Endothelial cell of umbilical vein (primary cell): ENCODE data around the gene ASPSCR1. TPM values are rescaled to one million over a fixed set of nuclear protein-coding genes. Genes with fewer than 3 reads are reported as not detected.

Experiments used
- BruUV-seq: library from RNA; stranded (reverse); fragments of 400-500 nt; replicated peaks from 2 replicates; lab custom pipeline; 2021; lab: Mats Ljungman, UMichigan
- CTCF ChIA-PET: fragments of 300-600, 350-600 bp; sonication (Branson Sonifier 250); formaldehyde crosslinking; loops from one replicate; lab custom pipeline; 2021; ENCODE audit warnings: antibody characterized with exemption, inconsistent platforms; lab: Charles Lee
- POLR2A ChIA-PET: fragments of 300-600, 350-600 bp; sonication (Branson Sonifier 250); formaldehyde crosslinking; loops from one replicate; lab custom pipeline; 2021; ENCODE audit warnings: antibody characterized with exemption, inconsistent platforms; lab: Charles Lee
- DNase-seq: peaks from one replicate; pipeline ENCODE4 v3.0.0-alpha.2; 2011; ENCODE audit warnings: low read depth, low spot score
- FAIRE-seq: peaks from 2 replicates; lab custom pipeline; 2011; peaks lifted over from hg19 to GRCh38; lab: Jason Lieb, UNC
- H2AFZ ChIP-seq: 2 replicates; pipeline ENCODE4 v1.6.0; 2012; ENCODE audit warnings: low read depth, low read length, control low read depth, inconsistent platforms
- H3K27ac ChIP-seq: 2 replicates; pipeline ENCODE4 v1.5.1; 2011; ENCODE audit warnings: low read depth, mild to moderate bottlenecking, control low read depth, low read length, moderate library complexity; ENCODE audit not compliant: insufficient read depth
- H3K27me3 ChIP-seq, 2 experiments: 2 replicates each; pipeline versions ENCODE4 v1.6.0 to v1.6.1; 2011; ENCODE audit warnings: low read length in 2 of 2, mixed read lengths in 1 of 2; ENCODE audit not compliant: control insufficient read depth in 2 of 2, insufficient read depth in 2 of 2
- H3K36me3 ChIP-seq, 2 experiments: 2 replicates in 1 of 2; 3 replicates in 1 of 2; pipeline ENCODE4 v1.5.1; 2011; ENCODE audit warnings: low read length in 2 of 2, mild to moderate bottlenecking in 1 of 2, moderate library complexity in 1 of 2; ENCODE audit not compliant: control insufficient read depth in 2 of 2, insufficient read depth in 2 of 2; ENCODE audit errors: extremely low read depth in 1 of 2
- H3K4me1 ChIP-seq: 3 replicates; pipeline ENCODE4 v1.5.1; 2011; ENCODE audit warnings: mild to moderate bottlenecking, low read length; ENCODE audit not compliant: control insufficient read depth, insufficient read depth; ENCODE audit errors: extremely low read depth
- H3K4me2 ChIP-seq: 2 replicates; pipeline ENCODE4 v1.6.1; 2011; ENCODE audit warnings: low read length, control low read depth, mixed read lengths; ENCODE audit not compliant: insufficient read depth
- H3K4me3 ChIP-seq, 3 experiments: fragments of 200-600 bp in 1 of 3; sonication (generic), shearing (Covaris generic) in 1 of 3; replicated peaks in 1 of 3; 2 replicates each; pipeline ENCODE4 v1.5.1; 2011 to 2016; ENCODE audit warnings: control low read depth in 3 of 3, low read length in 3 of 3, mild to moderate bottlenecking in 2 of 3, inconsistent platforms in 1 of 3, low read depth in 1 of 3, moderate library complexity in 1 of 3; ENCODE audit not compliant: insufficient read depth in 1 of 3
- H3K79me2 ChIP-seq: 2 replicates; pipeline ENCODE4 v1.6.0; 2012; ENCODE audit warnings: low read length, inconsistent platforms; ENCODE audit not compliant: control insufficient read depth, insufficient read depth
- H3K9ac ChIP-seq: replicated peaks from 2 replicates; pipeline ENCODE3; 2011; ENCODE audit warnings: low read length, control low read depth; ENCODE audit not compliant: insufficient read depth; ENCODE audit errors: extremely low read depth
- H3K9me1 ChIP-seq: replicated peaks from 3 replicates; pipeline ENCODE4 v1.6.0; 2011; ENCODE audit warnings: mild to moderate bottlenecking, low read length; ENCODE audit not compliant: control insufficient read depth, insufficient read depth; ENCODE audit errors: extremely low read depth
- H3K9me3 ChIP-seq: replicated peaks from 2 replicates; pipeline ENCODE4 v1.5.1; 2012; ENCODE audit warnings: low read length, inconsistent platforms; ENCODE audit not compliant: control insufficient read depth, insufficient read depth
- H4K20me1 ChIP-seq: replicated peaks from 2 replicates; pipeline ENCODE3; 2011; ENCODE audit warnings: mild to moderate bottlenecking, low read length; ENCODE audit not compliant: control insufficient read depth, insufficient read depth; ENCODE audit errors: extremely low read depth
- EZH2 ChIP-seq: IDR thresholded peaks from 2 replicates; pipeline ENCODE4 v1.6.1; 2012; ENCODE audit warnings: borderline replicate concordance, low read depth, mild to moderate bottlenecking, moderate library complexity, low read length, inconsistent platforms; ENCODE audit not compliant: severe bottlenecking
- JUN ChIP-seq: IDR thresholded peaks from 2 replicates; pipeline ENCODE4 v1.6.1; 2011; ENCODE audit warnings: borderline replicate concordance, low read depth; ENCODE audit not compliant: insufficient read length, insufficient read depth
- MYC ChIP-seq: IDR thresholded peaks from one replicate; pipeline ENCODE4 v1.6.1; 2011; ENCODE audit warnings: mild to moderate bottlenecking, low read depth, low read length
- POLR2A ChIP-seq: IDR thresholded peaks from 2 replicates; pipeline ENCODE4 v1.6.1; 2012; ENCODE audit warnings: low read depth, mild to moderate bottlenecking, control low read depth, low read length
- POLR2AphosphoS5 ChIP-seq: IDR thresholded peaks from 2 replicates; pipeline ENCODE4 v1.6.1; 2012; ENCODE audit warnings: low read depth, mild to moderate bottlenecking, control low read depth, low read length, moderate library complexity; ENCODE audit not compliant: insufficient read depth
- dilution Hi-C: fragments of 300-500 bp; cut with MboI; formaldehyde crosslinking; loops from one replicate; pipeline ENCODE4 v1.15.0; 2019; ENCODE audit warnings: low sequenced_read_pairs; ENCODE audit not compliant: extremely low pct_ligation_motif_present
- intact Hi-C: fragments of 100-400 bp; cut with micrococcal nuclease; formaldehyde crosslinking; loops from one replicate; pipeline ENCODE4 v1.10.0; 2022
- polyA plus RNA-seq, 4 experiments: library from polyadenylated mRNA; depleted of rRNA in 3 of 4; stranded (reverse) in 3 of 4; unstranded in 1 of 4; fragments of >200 nt; gene quantifications; 2 replicates each; pipeline versions ENCODE4 v1.2.1 to v1.2.3, GENCODE V29; 2011 to 2012; ENCODE audit warnings: missing spikeins in 1 of 4
- total RNA-seq: library from RNA; stranded (reverse); gene quantifications from 2 replicates; pipeline ENCODE4 v1.2.3, GENCODE V29; 2021
- TF ChIP-seq, protein P1 (sequence below): IDR thresholded peaks from 2 replicates; pipeline ENCODE4 v1.6.1; 2011; ENCODE audit not compliant: insufficient read depth, insufficient read length
- TF ChIP-seq, protein P2 (sequence below), 2 donors: IDR thresholded peaks; 1 replicate in 1 of 2; 2 replicates in 1 of 2; pipeline ENCODE4 v1.5.1; 2011; ENCODE audit warnings: low read length in 2 of 2, mild to moderate bottlenecking in 2 of 2, moderate library complexity in 2 of 2, control low read depth in 1 of 2, inconsistent platforms in 1 of 2, low read depth in 1 of 2; ENCODE audit not compliant: insufficient read depth in 1 of 2; ENCODE audit errors: extremely low read depth in 1 of 2

Gene ASPSCR1
- total and polyA plus RNA-seq, 2 donors (not counting 3 experiments of a cell fraction or from before 2014, with no cell fraction given), result 24.8 to 36.5 TPM

DNA sequence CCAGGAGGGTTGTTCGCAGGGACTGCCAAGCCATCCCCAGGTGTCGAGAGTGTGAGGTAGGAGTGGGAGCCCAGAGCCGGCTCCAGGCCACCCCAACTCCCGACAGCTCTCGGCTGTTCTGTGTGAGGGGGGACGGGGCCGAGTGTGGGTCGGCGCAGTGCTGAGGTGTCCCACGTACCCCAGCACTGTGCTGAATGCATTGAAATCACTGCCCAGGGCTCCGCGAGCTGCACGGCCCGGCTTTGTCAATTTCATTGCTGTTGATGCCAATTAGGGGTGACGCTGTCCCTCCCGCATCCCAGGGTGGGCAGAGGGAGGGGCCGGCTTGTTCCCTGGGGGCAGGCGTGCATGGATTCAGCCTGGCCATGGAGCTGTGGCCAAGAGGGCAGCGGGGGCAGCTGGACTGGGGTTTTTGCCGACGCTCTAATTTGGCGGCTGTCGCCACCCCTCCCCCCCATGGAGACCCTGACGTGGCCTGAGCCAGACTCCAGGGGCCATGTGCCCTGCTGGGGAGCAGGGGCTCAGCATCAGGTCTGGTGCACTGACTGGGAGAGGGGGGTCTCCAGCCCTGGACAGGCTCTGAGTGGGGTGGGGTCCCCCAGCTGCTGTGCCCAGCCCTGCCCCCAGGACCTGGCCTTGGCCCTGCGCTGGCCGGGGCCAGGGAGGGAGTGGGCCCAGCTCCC lies 31.0 kb downstream of the ASPSCR1 start:
- H4K20me1 ChIP-seq, result no peaks in the 10 kb centered on the region
- H3K9me1 ChIP-seq, result no peaks in the 10 kb centered on the region
- H3K4me1 ChIP-seq, result peaks cover 7% of the 10 kb centered on the region
- H3K27ac ChIP-seq, result no peak overlapping the region
- no peak overlapping the region for H2AFZ ChIP-seq
- H3K79me2 ChIP-seq, result no peaks in the 10 kb centered on the region
- no peak overlapping the region for H3K4me2 ChIP-seq
- H3K4me3 ChIP-seq, result no peak overlapping the region
- dilution Hi-C loops (no loop called here), intact Hi-C loops (no loop called here)
- H3K27me3 ChIP-seq, result no peaks in the 10 kb centered on the region
- FAIRE-seq, result no peak
- H3K9ac ChIP-seq, result no peak overlapping the region
- no peaks in the 10 kb centered on the region for H3K9me3 ChIP-seq
- DNase-seq, result no peak
- no TSS peak for BruUV-seq
- H3K36me3 ChIP-seq, result no peaks in the 10 kb centered on the region
- ChIA-PET POLR2A (no interaction called here), CTCF (interaction anchor here (1.6 kb wide), 1 partner anchor 49 kb away, joined by 7 read pairs; no protein-coding TSS in a partner anchor)
- TF ChIP-seq POLR2A, result no peak
- TF ChIP-seq, protein P1, sequence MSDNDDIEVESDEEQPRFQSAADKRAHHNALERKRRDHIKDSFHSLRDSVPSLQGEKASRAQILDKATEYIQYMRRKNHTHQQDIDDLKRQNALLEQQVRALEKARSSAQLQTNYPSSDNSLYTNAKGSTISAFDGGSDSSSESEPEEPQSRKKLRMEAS, result no peak
- TF ChIP-seq EZH2, result no peak
- TF ChIP-seq, protein P2, sequence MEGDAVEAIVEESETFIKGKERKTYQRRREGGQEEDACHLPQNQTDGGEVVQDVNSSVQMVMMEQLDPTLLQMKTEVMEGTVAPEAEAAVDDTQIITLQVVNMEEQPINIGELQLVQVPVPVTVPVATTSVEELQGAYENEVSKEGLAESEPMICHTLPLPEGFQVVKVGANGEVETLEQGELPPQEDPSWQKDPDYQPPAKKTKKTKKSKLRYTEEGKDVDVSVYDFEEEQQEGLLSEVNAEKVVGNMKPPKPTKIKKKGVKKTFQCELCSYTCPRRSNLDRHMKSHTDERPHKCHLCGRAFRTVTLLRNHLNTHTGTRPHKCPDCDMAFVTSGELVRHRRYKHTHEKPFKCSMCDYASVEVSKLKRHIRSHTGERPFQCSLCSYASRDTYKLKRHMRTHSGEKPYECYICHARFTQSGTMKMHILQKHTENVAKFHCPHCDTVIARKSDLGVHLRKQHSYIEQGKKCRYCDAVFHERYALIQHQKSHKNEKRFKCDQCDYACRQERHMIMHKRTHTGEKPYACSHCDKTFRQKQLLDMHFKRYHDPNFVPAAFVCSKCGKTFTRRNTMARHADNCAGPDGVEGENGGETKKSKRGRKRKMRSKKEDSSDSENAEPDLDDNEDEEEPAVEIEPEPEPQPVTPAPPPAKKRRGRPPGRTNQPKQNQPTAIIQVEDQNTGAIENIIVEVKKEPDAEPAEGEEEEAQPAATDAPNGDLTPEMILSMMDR (IDR thresholded peaks at IDR 0.05; ENCODE audit: extremely low read depth in 1 of 2, insufficient read depth in 1 of 2, low read depth in 1 of 2, low read length in 2 of 2), result no peak
- TF ChIP-seq MYC, result no peak
- TF ChIP-seq JUN, result no peak
- TF ChIP-seq POLR2AphosphoS5, result no peak
